MG63 (cell line): ENCODE results near the gene JUND. TPM values are rescaled to one million over a fixed set of nuclear protein-coding genes. Genes with fewer than 3 reads are reported as not detected.

Experiments used
- DNase-seq: peaks from one replicate; pipeline ENCODE4 v3.0.0-alpha.2; 2020
- H3K27me3 ChIP-seq: fragments of 250-450 bp; sonication (Bioruptor Pico); 2 replicates; pipeline ENCODE4 v1.5.1; 2020; ENCODE audit warnings: mild to moderate bottlenecking, moderate library complexity
- H3K36me3 ChIP-seq: fragments of 250-450 bp; sonication (Bioruptor Pico); 2 replicates; pipeline ENCODE4 v1.5.1; 2020; ENCODE audit warnings: mild to moderate bottlenecking, moderate library complexity
- H3K4me3 ChIP-seq: fragments of 250-450 bp; sonication (Bioruptor Pico); 2 replicates; pipeline ENCODE4 v1.5.1; 2020; ENCODE audit warnings: mild to moderate bottlenecking, moderate library complexity
- H3K9me3 ChIP-seq: fragments of 250-450 bp; sonication (Bioruptor Pico); 2 replicates; pipeline ENCODE4 v1.5.1; 2020; ENCODE audit warnings: mild to moderate bottlenecking, moderate library complexity
- total RNA-seq: library from RNA; depleted of rRNA; stranded (reverse); fragments of >200 nt; shearing (Covaris generic); gene quantifications from 2 replicates; pipeline ENCODE4 v1.2.3, GENCODE V29; 2014; ENCODE audit warnings: low replicate concordance

The JUND gene
- total RNA-seq, 1 experiment from 2014 or later, result 102 TPM

DNA sequence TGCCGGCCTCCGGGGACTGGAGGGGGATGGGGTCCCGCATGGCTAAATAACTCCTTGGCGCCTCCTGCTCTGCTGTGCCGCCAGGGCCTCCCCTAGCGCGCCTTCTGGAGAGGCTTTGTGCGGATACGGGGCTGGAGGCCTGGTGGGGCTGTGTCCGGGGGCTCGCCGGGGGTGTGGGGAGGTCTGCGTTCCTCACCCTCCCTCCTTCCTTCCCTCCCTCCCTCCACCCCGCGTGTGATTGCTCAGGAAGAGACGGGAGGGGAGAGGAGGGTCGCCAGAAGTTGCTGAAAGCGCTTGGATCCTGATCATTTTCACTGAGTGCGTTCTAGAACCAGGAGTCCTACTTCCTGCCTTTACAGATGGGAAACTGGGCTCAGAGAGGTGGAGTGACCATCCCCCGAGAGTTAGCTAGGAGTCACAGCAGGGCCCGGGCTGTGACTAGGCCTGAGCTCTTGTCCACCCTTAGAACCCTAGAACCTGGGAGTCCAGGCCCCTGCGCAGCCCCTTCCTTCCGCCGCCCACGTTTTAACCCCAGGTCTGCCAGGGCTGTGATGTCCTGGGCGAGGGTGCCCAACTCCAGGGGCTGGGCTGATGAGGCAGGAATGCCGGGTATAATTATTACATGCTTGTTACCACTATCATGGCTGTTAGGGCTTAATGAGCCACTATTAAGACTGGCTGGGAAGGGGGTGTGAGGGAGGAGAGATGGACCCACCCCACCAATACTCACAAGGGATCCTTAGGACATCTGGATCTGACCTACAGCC, 782 bp upstream of the JUND start:
- Histone ChIP-seq H3K27me3 (no peaks in the 10 kb centered on the region), H3K9me3 (no peaks in the 10 kb centered on the region), H3K4me3 (peak overlapping the region; percentile 49), H3K36me3 (peaks cover 22% of the 10 kb centered on the region)
- no peak for DNase-seq

DNA sequence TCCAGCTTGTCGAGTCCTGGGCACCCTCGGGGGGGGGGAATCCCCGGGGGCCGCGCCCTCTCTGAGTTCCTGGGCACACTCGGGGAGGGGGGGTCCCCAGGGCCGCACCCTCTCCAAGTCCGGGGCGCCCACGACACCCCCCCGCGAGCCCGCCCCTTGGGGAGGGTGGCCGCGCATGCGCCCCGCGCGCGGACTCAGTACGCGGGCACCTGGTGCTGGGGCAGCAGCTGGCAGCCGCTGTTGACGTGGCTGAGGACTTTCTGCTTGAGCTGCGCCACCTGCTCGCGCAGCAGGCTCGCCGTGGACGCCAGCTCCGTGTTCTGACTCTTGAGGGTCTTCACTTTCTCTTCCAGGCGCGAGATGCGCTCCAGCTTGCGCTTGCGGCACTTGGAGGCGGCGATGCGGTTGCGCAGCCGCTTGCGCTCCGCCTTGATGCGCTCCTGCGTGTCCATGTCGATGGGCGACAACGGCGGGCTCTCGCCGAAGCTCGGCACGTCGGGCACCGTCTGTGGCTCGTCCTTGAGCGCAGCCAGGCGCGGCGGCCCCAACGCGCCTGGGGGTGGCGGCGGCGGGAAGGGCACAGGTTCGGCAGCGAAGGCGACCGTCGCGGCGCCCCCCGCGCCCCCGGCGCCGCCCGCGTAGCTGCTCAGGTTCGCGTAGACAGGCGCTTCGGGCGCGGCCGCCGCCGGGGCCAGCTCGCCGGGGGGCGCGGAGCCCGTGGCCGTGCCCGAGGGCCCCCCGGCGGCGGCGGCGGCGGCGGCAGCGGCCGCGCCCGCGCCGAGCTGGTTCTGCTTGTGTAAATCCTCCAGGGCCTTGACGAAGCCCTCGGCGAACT, 958 bp downstream of the JUND start:
- peak; percentile 85 for DNase-seq
- no peaks in the 10 kb centered on the region for H3K9me3 ChIP-seq
- H3K27me3 ChIP-seq, result no peaks in the 10 kb centered on the region
- peaks cover 22% of the 10 kb centered on the region for H3K36me3 ChIP-seq
- H3K4me3 ChIP-seq, result peak overlapping the region; percentile 96

DNA sequence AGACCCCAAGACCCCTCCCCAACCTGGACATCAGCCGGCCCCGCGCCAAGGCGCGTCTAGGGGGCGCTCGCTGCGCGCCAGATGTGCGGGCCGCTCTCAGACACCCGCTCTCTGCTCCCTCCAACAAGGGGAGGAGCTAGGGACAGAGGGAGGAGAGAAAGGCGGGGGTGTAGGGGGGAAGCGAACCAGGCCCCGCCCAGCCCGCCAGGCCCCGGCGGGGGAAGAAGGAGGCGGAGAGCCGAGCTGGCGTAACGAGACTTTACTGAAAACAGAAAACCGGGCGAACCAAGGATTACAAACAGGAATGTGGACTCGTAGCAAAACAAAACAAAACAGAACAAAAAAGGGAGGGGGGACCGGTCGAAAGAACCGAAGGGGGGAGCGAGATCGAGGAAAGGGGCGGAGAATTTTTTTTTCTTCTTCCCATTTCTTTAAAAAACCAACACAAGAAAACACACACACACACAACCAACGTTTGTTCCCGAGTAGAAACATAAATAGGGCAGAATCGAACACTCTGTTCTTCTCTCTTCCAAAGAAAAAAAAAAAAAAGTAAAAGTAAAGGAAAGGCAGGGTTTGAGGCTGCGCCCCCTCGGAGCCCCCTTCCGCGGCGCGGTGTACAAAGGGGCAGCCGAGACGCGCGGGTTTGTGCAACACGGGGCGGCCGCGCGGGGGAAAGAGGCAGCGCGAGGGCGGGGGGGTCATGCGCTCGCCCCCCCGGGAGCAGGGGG, 1.7 kb downstream of the JUND start:
- peak overlapping the region; percentile 96 for H3K4me3 ChIP-seq
- peaks cover 22% of the 10 kb centered on the region for H3K36me3 ChIP-seq
- no peaks in the 10 kb centered on the region for H3K27me3 ChIP-seq
- H3K9me3 ChIP-seq, result no peaks in the 10 kb centered on the region
- peak; percentile 94 for DNase-seq

DNA sequence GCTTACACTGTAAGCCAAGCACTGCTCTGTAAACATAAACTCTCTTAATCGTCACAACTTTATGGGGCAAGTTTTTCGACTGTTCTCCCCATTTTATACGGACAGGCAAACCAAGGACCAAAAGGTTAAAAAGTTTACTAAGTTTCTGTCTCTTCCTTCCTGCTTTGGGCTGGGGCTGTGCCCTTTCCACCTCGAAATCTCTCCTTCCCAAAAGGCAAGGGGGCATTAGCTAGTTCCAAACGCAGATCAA, 2.2 kb downstream of the JUND start:
- H3K9me3 ChIP-seq, result no peaks in the 10 kb centered on the region
- no peaks in the 10 kb centered on the region for H3K27me3 ChIP-seq
- peak overlapping the region; percentile 96 for H3K4me3 ChIP-seq
- peaks cover 22% of the 10 kb centered on the region for H3K36me3 ChIP-seq
- no peak for DNase-seq

DNA sequence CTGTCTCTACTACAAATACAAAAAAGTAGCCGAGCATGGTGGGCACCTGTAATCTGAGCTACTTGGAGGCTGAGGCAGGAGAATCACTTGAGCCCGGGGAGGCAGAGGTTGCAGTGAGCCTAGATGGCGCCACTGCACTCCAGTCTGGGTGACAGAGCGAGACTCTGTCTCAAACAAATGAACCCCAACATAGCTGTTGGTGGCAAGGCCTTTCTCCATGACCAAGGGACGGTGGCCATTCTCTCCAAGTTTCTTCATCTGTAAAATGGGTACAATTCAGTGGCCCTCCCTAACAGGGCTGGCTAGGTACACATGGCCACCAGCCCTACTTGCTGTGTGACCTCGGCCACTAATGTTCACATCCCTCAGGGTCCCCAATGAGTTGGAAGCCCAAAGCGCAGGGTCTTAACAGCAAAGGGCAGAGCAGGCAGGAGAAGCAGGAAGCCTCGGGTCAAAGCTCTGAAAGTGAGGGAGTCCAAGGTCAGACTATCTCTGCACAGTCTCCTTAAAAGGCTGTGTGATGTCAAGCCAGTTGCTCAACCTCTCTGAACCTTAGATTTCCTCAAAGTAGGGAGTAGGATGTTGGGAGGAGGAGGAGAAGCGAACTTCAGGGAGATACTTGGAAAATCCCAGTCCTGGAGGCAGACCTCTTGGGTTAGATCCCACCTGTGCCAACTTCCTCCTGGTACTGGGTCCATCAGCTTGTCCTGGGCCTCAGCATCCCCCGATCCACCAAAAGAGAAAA, 2.7 kb downstream of the JUND start:
- Histone ChIP-seq H3K36me3 (peaks cover 22% of the 10 kb centered on the region), H3K9me3 (no peaks in the 10 kb centered on the region), H3K4me3 (peak overlapping the region; percentile 96), H3K27me3 (no peaks in the 10 kb centered on the region)
- DNase-seq, result no peak

DNA sequence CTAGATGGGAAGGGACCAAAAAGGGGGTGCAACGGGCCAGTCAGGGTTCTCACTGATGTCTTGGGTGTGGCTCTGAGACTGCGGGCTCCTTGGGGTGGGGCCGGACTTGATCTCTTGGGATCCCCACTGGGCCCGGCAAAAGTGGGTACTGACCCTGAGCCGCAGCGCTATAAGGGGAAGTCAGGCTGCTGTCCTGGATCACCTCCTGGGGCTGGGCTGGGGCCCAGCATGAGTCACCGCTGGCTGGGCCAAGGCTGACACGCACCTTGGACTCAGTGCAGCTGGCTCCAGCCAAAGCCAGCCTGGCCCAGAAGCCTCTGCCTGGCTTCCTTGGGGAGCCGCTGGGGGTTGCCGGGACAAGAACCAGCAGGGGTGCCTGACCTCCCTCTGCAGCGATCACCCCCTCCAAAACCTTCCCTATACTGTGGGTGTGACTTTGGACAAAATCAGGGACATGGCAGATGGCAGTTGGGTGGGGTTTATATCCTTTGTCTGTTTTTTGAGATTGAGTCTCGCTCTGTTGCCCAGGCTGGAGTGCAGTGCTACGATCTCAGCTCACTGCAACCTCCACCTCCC, 6.6 kb downstream of the JUND start:
- DNase-seq, result peak; percentile 96
- Histone ChIP-seq H3K27me3 (no peaks in the 10 kb centered on the region), H3K9me3 (no peaks in the 10 kb centered on the region), H3K4me3 (no peak overlapping the region), H3K36me3 (peaks cover 17% of the 10 kb centered on the region)

DNA sequence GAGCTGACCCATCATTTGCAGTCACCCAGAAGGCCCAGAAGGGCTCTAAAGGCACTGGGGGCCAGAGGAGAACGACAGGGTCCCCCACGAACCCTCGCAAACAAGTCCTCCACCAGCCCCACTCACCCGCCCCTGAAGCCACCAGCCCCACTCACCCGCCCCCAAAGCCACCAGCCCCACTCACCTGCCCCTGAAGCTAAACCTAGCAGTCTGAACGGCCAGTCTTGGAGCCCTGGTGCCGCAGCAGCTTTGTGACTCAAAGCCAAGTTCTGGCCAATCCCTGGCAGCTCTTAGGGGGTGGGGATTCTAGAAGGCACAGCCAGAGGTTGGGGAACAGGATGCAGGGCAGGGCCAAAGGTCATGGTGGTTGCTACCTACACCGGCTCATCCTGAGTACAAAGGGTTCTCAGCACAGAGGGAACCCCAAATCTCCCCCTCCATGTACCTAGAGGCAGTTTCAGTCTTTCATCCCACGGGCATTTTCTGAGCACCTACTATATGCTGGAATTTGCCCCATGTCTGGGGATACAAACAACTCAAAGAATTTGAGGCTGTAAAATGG, 7.1 kb downstream of the JUND start, which contains the start of gene IQCN:
Gene IQCN (minus strand): TSS at position 234 of the 562 bp plus-strand sequence. CDS start 4,974 bp downstream, outside the sequence.
- no peak within 1 kb of the TSS for H3K4me3 ChIP-seq
- peaks cover 16% of the 10 kb centered on the region for H3K36me3 ChIP-seq
- peak; percentile 85 for DNase-seq

DNA sequence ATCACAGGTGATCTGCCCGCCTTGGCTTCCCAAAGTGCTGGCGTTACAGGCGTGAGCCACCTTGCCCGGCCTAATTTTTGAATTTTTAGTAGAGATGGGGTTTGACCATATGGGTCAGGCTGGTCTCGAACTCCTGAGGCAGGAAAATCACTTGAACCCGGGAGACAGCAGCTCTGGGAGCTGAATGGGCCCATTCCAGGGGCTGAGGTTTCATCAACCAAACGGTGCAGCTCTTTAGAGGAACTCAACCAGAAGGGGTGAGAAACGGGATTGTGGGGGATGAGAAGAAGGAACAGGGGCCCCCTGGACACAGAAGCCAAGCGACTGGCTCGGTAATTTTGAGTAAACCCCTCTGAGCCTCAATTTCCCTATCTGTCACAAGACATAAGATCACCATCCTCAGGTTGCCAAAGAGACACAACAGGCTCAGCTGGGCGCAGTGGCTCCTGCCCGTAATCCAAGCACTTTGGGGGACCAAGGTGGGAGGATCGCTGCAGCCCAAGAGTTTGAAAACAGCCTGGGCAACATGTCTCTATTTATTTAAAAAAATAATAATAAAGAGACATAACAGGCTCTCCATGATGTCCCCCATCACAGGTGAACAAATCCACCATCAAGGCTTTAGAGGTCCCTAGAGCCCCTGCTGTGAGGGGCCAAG, 7.7 kb downstream of the JUND start:
- Histone ChIP-seq H3K4me3 (no peak overlapping the region), H3K36me3 (peaks cover 10% of the 10 kb centered on the region), H3K27me3 (no peaks in the 10 kb centered on the region), H3K9me3 (no peaks in the 10 kb centered on the region)
- DNase-seq, result no peak

More for the DNA sequence above, 7.1 kb downstream of the JUND start, which contains the start of gene IQCN:
- no peaks in the 10 kb centered on the region for H3K9me3 ChIP-seq
- H3K27me3 ChIP-seq, result no peaks in the 10 kb centered on the region

DNA sequence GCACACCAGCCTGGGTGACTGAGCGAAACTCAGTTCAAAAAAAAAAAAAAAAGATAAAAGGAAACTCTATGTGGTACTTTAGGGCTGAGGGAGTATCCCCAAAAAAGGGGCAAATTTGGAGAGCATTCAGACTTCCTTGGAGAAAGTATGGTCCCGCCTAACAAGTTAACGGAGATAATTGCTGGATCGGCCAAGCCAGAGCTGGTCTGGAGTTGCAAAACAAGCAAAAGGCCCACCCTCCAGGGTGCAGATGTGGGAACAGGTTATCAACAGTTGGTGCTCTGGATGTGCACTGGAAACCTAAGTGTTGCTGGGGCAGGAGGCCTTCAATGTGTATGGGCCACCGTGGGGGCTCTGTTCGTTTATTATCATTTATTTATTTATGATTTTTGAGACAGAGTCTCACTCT, 10.0 kb downstream of the JUND start:
- Histone ChIP-seq H3K27me3 (no peaks in the 10 kb centered on the region), H3K9me3 (no peaks in the 10 kb centered on the region), H3K36me3 (peaks cover 2% of the 10 kb centered on the region; the same call in 1 of the 2 replicates), H3K4me3 (no peak overlapping the region)
- DNase-seq, result no peak

DNA sequence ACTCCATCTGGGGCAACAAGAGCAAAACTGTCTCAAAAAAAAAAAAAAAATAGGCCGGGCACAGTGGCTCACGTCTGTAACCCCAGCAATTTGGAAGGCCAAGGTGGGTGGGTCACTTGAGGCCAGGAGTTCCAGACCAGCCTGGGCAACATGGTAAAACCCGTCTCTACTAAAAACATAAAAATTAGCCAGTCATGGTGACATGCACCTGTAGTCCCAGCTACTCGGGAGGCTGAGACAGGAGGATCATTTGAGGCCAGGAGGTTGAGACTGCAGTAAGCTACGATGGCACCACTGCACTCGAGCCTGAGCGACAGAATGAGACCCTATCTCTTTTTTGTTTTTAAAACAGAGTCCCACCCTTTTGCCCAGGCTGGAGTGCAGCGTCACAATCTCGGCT, 11.1 kb downstream of the JUND start:
- no peak for DNase-seq
- Histone ChIP-seq H3K9me3 (no peaks in the 10 kb centered on the region), H3K27me3 (no peaks in the 10 kb centered on the region), H3K4me3 (no peak overlapping the region), H3K36me3 (peaks cover 2% of the 10 kb centered on the region; the same call in 1 of the 2 replicates)

DNA sequence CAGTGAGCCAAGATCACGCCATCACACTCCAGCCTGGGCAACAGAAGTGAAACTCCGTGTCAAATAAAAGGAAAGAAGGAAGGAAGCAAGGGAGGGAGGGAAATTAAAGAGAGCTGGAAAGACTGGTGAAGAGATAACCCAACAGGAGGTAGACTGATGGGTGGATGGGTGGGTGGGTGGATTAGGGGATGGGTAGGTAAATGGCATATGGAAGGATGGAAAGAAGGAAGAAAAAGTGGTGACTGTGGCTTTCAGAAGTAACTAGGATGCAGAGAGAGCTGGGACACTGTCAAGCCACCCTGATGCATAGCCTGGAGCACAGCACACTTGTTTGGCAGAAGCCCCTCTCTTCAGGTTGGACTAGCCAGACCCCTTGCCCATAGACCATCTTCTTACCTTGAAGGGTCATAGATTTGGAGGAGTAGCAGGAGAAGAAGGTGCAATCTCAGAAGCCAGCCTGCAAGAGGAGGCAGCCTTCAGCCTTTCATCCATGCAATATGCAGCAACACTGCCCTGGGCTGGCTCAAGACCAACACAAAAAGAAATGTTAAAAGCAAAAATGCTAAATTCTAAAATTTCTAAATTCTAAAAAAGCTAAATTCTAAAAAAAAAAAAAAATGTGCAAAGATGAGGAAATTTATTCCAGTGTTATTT, 12.2 kb downstream of the JUND start:
- no peak overlapping the region for H3K4me3 ChIP-seq
- H3K36me3 ChIP-seq, result peaks cover 2% of the 10 kb centered on the region; the same call in 1 of the 2 replicates
- H3K27me3 ChIP-seq, result no peaks in the 10 kb centered on the region
- no peaks in the 10 kb centered on the region for H3K9me3 ChIP-seq
- no peak for DNase-seq

DNA sequence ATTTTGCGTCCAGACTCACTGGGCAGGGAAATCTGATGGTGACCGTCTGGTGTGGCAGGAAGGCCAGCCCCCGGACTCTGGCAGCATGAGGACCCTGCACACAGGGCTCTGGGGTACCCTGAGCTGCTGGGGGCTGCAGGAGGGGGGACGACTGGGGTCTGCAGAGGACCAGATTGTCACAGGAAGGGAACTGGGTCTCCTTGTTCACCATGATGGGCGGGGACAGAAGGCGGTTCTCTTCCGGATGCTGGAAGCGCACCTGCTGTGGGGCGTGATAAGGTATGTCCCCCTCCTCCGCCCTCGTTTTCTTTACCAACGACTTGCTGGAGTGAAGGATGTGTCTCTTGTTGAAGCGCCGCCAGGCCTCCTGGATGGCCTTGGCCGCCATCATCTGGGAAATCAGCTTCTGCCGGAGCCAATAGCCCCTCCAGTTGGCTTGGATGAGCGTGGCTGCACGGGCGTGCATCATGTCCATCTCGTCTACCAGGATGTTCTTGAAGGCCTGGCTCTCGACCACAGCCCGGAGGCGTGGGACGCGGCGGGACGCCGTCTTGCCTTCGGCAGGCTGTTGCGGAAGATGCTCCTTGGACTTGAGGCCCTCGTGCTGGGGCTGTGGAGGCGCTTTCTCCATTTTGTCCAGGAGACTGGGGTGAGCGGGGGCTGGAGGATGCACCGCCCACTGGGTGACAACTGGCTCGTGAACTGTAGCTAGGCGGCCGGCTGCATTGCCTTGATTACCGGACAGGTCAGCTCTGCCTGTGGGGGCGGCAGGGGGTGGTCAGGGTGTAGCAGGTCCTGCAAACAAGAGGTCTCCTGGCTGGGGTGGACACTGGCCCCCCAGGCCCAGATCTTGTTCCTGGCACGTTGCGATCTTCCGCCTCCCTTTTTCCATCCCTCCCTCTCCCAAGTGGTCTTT, 14.4 kb downstream of the JUND start:
- peaks cover 2% of the 10 kb centered on the region; the same call in 1 of the 2 replicates for H3K36me3 ChIP-seq
- H3K4me3 ChIP-seq, result no peak overlapping the region
- no peaks in the 10 kb centered on the region for H3K9me3 ChIP-seq
- no peaks in the 10 kb centered on the region for H3K27me3 ChIP-seq
- DNase-seq, result no peak

DNA sequence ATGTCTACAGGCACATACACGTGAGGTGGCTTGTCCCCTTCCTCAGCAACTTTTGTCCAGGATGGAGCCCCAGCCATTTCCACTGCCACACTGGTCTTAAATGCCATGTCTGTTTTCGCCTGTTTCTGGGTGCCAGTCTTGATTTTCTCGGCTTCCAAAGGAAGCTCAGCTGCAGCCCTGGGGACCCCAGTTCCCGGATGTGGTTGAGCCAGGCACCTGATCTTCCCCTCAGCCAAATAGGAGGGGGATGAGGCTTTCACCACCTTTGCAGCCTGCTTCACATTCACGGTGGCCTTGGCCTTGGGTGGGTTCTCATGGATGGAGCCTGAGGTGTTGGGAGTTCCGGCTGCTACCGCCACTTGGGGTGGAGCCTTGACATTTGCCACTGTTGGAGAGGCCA, 15.8 kb downstream of the JUND start:
- no peaks in the 10 kb centered on the region for H3K9me3 ChIP-seq
- no peak overlapping the region for H3K4me3 ChIP-seq
- peaks cover 2% of the 10 kb centered on the region; the same call in 1 of the 2 replicates for H3K36me3 ChIP-seq
- DNase-seq, result no peak
- no peaks in the 10 kb centered on the region for H3K27me3 ChIP-seq

DNA sequence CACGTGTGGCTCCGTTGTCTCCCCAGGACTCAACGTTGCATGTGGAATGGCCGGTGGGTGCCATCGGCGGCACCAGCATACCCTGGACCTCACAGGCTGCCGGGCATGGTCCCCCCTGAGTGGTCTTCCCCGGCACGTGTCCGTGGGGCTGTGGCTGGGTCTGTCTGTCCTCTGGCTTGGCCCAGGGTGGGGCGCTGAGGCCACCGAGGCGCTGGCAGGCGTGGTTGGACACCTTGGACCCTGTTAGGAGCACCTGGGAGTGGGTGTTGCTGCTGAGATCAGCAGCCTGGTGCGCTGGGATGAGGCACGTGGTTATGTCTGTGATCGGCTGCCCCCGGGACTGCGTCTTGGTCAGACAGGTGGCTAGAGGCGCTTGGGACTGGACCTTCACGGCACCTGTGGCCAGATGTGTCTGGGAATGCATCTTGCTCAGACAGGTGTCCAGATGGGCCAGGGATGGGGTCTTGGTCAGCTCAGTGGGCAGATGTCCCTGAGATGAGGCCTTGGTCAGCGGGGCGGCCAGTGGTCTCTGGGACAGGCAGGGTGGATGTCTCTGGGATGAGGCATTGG, 16.4 kb downstream of the JUND start:
- Histone ChIP-seq H3K36me3 (peaks cover 2% of the 10 kb centered on the region; the same call in 1 of the 2 replicates), H3K9me3 (no peaks in the 10 kb centered on the region), H3K27me3 (no peaks in the 10 kb centered on the region), H3K4me3 (no peak overlapping the region)
- no peak for DNase-seq
